Measurements from ENCODE around the gene ZBTB9.

Gene ZBTB9

DNA sequence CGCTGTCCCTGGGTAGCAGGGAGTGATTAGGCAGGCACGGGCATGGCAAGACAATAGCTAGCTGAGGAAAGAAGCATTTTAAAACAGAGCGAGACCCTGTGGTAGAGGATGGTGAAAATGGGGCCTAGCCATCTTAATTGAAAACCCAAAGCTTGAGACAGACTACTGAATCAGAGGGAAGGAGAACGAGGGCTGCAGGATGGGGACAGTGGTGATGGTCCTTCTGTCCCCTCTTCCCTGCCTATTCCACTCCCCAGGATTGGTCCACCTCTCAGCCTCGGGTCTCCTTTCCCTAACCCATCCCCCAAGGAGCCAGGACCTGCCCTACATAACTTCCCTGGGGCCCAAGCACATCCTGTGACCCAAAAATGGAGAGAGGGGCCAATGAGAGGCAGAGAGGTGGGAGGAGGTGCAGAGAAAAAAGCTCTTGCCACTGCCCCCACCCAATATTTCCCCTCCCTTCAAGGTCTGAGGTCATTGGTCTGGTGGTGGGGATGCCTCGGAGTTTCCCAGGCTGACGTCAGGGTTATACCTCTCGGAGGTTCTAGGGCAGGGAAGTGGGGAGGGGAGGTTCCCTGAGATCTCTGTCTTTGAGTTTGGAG lies 35.6 kb upstream of the ZBTB9 start:
- no peak for DNase-seq (ENCODE audit: low read depth in 2 of 2)

GRCh38 chr6:33419580-33420490 lies 34.5 kb upstream of the ZBTB9 start, which contains the start of gene SYNGAP1:
Gene SYNGAP1 (plus strand): TSS chr6:33420065. CDS start chr6:33420265, 200 bp downstream.
- DNase-seq (ENCODE audit: low read depth in 2 of 2) = no peak

- DNase-seq (ENCODE audit: low read depth in 2 of 2) = no peak
Measured at GRCh38 chr6:33420491-33421343, 33.7 kb upstream of the ZBTB9 start.

- no peak for DNase-seq (ENCODE audit: low read depth in 2 of 2)
Measured at GRCh38 chr6:33421344-33421643, 33.1 kb upstream of the ZBTB9 start.

- DNase-seq (ENCODE audit: low read depth in 2 of 2) = no peak
Measured at GRCh38 chr6:33423777-33424176, 30.6 kb upstream of the ZBTB9 start.

- DNase-seq (ENCODE audit: low read depth in 2 of 2) = no peak
Measured at GRCh38 chr6:33424855-33425667, 29.3 kb upstream of the ZBTB9 start.

DNA sequence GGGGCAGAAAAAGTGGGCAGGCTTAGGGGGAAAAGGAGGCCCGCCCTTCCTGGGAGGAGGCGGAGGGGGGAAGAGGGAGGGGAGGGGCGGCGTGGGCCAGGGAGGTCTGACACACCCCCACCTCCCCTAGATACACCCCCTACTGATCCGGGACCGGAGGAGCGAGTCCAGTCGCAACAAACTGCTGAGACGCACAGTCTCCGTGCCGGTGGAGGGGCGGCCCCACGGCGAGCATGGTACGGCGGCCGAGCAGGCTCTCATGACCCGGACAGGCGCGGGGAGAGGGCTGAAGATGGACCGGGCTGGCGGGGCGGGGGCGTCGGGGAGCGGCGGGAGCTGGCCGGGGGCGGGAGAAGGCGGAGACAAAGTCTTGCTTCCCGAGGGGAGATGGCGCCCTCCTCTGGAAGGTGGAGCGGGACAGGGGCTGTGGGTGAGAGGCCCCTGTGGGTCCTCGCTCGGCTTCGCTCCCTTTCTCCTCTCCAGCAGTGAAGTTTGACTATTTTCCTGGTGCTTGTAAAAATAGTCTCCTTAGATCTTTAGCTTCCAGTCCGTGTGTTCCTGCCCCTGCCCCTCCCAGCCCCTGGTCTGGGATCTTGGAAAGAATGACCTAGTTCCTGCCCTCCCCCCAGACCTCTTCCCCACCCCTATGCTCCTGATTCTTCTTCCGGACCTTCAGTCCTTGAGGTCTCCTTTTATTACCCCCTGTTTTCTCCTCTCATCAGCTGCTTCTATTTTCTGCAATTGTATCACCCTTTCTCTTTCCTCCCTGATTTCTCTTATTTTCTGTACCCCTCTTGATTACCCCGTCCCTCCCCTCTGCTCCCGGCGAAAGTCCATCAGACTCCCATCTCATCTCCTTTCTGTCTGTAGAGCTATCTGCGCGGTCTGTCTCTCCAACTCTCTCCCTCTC lies 28.5 kb upstream of the ZBTB9 start:
- peak; percentile 62 to 73 for DNase-seq (ENCODE audit: low read depth in 2 of 2)

DNA sequence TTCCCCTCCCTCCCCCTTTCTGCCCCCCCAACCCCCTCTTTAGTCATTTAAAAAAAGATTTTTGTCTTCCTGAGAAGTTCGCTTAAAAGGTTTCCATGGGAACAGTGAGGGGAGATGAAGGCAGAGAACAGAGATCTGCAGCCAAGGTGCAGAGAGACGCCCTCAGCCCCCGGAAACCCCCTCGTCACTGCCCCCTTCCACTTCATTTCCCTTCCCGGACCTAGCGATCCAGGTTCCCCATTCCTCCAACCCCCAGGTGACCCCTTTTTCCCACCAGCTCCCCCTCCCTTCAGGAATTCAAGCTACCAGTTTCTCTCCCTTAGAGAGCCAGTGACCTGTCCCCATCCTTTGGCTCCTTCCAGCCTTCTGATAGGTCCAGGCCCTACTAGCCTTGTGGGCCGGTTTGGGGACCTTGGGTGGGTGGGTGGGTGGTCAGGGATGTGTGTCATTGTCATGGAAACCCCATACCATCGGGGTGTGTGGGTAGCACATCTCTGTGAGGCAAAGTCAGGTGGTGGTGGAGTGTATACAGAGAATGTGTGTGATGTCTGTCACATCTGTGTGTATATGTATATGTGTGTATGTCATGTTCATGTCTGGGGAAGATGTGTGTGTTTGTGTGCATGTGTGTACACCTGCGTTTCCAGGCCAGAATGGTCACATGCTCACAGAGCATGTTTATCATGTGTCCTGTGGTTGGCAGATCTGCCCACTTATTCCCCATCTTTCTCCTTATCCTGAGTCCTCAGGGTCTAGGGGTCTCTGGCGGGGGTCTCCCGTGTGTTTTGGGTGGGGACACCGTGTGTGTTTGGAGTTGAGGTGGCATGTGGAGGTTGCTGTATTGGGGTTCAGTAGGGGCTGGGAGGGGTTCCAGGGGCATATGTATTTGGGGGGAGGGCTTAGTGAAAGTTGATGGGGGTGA lies 27.5 kb upstream of the ZBTB9 start:
- no peak for DNase-seq (ENCODE audit: low read depth in 2 of 2)

GRCh38 chr6:33427585-33428223 lies 26.7 kb upstream of the ZBTB9 start:
- no peak for DNase-seq (ENCODE audit: low read depth in 2 of 2)

DNA sequence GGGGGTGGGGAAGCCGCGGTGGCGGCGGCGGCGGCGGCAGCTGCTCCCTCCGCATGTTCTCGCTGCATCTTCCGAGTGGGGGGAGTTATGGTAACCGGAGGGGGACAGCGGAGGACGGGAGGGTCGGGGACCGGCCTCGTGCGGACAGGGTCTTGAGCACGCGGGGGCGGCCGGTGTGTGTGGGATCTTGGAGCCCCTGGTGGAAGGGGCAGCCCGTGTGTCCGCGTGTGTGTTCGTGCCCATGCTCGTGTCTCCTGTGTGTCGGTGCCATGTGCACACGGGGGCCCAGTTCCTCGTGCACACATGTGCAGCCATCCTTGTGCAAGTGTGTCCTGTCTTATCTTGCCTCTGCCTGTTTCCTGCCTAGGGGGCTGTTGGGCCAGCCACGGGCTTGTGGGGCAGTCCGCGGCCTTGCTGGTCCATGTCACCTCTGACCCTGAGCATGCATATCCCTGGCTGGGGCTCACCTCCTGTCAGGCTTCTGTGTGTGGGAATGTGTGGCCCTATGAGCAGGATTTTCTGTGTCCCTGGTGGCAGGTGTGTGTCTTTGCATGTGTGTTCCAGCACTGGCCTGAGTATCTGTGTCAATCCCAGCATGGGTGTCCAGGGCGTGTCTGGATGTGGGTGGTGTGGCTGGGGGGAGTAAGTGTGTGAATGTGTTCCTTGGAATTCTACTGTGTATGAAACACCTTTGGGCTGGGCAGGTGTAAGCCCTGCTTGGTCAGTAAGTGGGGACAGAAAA lies 26.0 kb upstream of the ZBTB9 start:
- no peak for DNase-seq (ENCODE audit: low read depth in 2 of 2)

DNA sequence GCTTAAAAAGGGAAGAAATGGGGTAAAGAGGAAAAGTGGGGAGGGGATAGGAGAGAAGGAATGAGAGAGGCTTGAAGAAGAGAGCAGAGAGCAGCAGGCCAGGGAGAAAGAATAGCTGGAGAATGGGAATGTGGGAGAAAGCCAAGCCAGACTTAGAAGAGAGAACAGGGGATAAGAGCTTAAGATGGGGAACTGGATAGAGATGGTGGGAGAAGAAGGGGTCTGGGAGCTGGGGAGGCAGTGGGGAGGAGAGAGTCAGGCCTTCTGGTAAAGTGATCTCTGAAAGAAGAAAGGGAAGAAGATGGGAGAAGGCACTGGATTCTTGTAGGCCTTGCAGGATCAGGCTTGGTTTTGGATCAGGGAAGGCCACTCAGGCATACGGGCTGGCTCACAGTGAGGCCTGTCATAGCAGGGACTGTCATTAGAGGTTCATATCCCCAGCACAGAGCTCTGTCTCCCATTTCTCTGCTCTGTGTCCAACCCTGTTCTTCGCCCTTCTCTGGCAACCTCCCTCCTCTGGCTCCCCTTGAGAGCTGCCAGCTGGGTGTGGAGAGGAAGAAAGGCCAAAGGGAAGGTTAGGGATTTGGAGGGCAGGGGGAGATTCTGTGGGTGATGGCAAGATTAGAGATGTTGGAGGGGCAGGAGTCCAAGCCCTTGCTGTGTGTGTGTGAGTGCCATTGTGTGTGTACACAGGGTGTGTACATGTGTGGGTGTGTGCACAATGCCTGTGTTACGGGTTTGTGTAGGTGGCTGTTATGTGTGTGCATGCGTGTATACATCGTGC lies 25.2 kb upstream of the ZBTB9 start:
- DNase-seq (ENCODE audit: low read depth in 2 of 2) = no peak

- DNase-seq (ENCODE audit: low read depth in 2 of 2) = no peak
Measured at GRCh38 chr6:33429750-33430052, 24.7 kb upstream of the ZBTB9 start.

GRCh38 chr6:33430334-33430733 lies 24.0 kb upstream of the ZBTB9 start:
- DNase-seq (ENCODE audit: low read depth in 2 of 2) = no peak

DNA sequence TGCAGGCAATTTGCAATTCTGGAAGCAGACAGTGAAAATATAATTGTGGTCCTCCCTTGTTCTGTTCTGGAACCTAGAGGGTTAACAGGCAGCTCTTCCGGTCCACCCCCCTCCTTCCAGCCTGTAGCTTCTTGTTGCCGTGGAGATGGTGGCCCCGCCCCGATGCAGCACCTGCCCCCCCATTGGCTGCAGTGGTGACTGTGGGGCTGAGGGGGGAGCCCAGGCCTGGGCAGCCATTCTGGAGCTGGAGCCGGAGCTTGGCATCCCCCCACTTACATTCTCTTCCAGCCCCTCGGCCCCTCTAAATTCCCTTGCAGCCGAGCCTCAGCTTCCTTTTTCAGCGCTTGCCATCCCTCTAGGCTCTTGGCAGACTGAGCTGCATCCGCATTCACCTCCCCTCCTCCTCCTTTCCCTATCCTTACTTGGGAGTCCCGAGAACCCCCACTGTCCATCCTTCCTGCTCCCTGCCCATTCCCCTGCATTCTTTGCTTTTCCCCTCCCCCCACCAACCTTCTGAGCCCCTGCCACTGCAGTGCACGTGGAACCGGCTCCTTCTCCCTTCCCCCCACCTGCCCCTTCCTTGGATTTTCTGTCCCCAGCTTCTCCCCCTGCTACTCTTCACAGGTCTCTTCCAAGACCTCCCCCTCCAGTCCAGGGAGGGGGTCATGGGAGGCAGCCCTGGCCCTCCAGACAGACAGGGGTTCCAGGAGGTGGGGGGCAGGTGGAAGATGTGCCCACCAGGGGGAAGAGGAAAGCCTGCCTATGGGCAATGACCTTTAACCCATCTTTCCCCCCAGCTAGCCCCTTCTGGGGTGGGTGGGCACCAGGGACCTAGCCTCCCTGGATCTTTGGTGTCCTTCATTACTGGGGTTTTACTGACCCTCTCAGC lies 23.1 kb upstream of the ZBTB9 start:
- DNase-seq (ENCODE audit: low read depth in 2 of 2) = peak; percentile 68 to 71

DNA sequence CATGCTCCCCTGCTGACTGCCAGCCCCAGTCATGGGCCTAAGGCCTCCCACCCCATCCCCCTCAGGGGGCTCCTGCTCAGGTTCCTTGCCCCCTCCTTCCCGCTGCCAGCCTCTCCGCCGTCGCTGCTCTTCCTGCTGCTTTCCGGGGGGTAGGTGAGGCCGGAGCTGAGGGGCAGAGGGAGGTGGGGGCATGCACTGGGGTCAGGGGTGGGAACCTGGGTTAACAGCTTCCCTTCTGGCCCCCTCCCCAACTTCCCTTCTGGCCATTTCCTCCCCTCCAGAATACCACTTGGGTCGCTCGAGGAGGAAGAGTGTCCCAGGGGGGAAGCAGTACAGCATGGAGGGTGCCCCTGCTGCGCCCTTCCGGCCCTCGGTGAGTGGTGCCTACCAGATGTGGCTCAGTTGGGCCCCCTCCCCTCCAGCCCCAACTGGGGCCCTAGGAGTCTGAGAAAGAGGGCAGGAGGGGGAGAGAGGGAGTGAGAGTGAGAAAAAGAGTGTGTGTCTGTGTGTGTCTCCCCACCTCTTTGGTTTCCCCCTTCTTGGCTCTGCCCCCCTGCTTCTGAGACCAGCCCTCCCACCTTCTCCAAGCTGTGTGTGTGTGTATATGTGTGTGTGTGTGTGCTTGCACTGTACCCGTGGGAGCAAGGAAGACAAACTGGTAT lies 22.4 kb upstream of the ZBTB9 start:
- DNase-seq (ENCODE audit: low read depth in 2 of 2) = no peak

DNA sequence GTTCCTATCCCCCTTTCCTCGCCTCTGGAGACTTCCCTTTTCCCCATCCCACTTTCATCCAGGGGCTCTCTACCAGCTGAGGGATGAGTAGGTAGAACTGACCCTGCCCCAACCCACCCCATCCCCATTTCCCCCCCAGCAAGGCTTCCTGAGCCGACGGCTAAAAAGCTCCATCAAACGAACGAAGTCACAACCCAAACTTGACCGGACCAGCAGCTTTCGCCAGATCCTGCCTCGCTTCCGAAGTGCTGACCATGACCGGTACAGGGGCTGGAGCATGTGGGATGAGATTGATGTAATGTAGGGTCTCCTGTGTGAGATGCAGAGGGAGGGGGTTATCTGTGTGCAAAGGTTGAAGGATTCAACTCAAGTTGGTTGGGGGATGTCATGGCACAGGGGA lies 21.8 kb upstream of the ZBTB9 start:
- DNase-seq (ENCODE audit: low read depth in 2 of 2) = no peak
